Hippocampal formation (tissue), 2 donors: Measurements from ENCODE around the gene HCAR2.
"Not testable (repeated sequence)": the region's sequence is repeated elsewhere in the genome, so short reads cannot be mapped to it uniquely, and the experiment has no call there.

Experiments
- DNase-seq, 2 donors: peaks; one replicate each; lab custom pipeline; 2025; lab: John Stamatoyannopoulos, UW

The HCAR2 gene

DNA sequence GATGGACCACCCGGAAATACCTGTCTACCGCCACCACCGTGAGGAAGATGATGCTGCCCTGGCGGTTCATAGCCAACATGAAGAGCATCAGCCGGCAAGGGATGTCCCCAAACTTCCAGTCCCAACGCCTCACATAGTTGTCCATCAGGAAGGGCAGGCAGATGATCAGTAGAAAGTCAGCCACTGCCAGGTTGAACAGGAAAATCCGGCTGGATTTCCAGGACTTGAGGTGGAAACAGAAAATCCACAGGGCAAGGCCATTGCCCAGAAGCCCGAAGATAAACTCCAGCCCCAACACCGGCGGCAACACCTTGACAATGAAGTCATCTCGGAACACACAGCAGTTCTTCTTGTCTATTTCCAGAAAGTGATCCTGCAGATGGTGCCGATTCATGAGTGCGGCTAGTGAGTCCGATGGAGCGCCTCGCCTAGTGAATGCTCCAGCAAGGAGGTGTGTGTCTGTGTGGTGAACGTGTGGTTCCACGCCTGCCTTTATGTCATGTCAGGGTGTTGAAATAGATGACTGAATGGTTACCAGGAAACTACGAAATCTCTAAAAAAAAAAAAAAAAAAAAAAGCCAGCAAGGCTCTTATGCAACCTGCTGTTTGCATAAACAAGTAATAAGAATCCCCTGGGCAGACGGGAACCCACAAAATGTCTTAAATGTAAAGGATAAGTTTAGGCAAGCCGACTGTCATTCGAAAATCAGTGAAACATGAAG lies at the start of gene HCAR2:
TSS of gene HCAR2 (minus strand) at position 468 of the 722 bp plus-strand sequence. CDS start at position 394, 74 bp downstream.
- DNase-seq = not testable (repeated sequence)

DNA sequence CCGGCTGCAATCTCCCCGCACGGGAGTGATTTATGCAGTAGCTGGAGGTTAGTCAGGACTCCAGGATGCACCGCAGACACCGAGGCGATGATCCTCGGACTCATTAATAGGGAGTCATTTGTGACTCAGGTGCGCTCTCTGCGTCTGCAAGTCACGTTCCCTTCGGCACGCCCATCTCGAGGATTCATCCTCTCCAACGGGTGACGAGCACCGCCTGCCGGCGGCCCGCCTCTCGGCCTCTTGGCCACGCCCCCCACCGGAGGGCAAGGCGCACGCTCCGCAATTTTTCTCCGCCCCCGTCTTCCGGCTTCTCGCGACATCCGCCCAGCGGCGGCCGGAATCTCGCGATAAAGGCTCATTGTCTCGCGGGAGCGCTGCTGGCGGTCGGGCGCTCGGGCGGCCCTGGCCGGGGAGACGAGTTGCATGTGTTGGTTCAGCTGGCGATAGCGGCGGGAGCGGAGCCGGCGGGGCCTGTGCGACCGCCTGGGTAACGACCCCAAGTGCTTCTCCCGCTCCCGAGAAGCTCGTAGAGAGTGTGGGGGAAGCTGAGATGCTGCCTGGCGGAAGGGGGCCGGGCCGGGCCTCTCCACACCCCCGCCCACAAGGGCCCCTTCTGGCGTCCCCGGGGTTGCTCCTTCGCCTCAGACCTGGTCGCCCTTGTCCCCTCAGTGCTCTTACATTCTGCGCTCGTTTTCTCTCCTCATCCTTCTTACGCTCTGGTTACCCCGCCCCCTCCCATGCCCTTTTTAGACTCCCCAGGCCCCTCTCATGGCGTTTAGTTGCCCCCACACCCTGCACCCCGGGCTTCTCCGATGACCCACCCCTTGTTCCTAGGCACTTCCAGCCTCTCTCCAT lies 49.5 kb upstream of the HCAR2 start, which contains the start of gene DENR:
TSS of gene DENR (plus strand) at position 361 of the 855 bp plus-strand sequence. CDS start 878 bp downstream, outside the sequence.
- peak; percentile 90 to 95 for DNase-seq

DNA sequence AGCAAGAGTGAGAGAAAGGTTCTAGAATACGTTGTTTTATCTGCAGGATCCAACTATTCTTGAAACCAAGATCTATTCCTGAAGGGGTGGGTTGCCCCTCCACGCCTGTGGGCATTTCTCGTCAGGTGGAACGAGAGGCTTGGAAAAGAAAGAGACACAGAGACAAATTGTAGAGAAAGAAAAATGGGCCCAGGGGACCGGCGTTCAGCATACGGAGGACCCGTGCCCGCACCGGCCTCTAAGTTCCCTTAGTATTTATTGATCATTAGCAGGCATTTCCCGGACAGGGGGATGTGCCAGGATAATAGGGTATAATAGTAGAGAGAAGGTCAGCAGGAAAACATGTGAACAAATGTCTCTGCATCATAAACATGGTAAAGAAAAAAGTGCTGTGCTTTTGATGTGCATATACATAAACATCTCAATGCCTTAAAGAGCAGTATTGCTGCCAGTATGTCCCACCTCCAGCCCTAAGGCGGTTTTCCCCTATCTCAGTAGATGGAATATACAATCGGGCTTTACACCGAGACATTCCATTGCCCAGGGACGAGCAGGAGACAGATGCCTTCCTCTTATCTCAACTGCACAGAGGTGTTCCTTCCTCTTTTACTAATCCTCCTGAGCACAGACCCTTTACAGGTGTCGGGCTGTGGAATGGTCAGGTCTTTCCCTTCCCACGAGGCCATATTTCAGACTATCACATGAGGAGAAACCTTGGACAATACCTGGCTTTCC lies 47.8 kb upstream of the HCAR2 start:
- not testable (repeated sequence) for DNase-seq

DNA sequence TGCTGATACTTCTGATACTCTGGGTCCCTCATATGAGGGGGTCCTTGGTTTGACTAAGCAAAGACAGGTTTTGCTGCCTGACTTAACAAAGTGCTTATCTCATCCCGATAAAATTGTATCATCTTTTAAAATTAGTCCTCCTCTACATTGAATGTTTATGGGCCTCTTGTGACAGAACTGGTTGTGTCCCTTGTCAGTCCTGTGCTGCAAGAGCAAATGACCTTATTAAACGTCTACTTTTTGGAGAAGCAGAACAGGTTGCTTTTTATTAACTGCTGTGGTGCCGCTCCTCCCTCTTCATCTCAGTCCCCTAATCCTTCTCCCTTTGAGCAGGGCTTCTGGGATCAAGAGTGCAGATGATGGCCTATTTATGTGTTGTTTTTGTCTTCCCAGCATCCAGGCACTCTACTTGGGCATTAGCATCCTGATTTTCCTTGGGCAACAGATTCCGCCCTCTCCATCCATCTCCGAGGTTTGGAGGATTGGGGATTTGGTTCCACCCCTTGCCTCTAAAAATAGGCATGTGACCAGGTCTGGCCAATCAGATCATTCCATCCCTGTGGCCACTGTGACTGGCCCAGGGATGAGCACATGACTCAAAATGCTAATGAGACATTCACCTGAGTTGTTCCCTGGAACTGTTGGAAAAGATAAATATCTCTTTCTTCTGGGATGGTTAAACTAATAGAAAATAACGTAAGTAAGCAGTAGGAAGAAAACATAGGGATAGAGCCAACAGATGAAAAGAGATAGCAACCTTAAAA lies 46.6 kb upstream of the HCAR2 start:
- no peak for DNase-seq

DNA sequence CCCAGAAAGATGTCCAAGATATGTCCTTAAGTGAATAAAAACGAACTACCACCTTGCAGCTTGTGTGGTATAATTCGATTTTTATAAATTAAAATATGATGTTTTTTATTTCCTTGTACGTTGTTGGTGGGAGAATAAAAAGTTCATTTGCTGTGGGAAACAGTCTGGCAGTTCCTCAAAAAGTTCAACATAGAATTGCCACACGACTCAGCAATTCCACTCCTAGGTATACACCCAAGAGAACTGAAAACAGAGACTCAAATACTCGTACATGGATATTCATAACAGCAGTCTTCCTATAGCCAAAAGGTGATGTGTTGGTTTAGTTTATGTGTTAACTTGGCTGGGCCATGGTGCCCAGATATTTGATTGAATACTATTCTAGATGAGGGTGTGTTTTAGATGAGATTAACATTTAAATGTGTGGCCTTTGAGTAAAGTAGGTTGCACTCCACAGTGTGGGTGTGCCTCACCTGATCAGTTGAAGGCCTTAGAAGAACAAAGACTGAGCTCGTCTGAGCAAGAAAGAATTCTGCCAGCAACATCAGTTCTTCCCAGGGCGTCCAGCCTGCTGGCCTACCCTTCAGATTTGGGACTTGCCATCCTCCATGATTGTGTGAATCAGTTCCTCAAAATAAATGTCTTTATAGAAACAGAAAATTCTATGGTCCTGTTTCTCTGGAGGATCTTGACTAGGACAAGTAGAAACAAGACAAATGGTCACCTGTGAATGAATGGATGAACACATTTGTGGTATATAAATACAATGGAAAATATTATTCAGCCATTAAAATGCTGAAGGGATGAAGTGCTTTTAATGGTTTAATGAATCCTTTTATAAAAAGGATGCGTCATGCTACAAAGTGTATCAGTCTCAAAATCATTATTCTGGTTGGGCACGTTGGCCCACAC lies 44.3 kb upstream of the HCAR2 start:
- no peak for DNase-seq

DNA sequence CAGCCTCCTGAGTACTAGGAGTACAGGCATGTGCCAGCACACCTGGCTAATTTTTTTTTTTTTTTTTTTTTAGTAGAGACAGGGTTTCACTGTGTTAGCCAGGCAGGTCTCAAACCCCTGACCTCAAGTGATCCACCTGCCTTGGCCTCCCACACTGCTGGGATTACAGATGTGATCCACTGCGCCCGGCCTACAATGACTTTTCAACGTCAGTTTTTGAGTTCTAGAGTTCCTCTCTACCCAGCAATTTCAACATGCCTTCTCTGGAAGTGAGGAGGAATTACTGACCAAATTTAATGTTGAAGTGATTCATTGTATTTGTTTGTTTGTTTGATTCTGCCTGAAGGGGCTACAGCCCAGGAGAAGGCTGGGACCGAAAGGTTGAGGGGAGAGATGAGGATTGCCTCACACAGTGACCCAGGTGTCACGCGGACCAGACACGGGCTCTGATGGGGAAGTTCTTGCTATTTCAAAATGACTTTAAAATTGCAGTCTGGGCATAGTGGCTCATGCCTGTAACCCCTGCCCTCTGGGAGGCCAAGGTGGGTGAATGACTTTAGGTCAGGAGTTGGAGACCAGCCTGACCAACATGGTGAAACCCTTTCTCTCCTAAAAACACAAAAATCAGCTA lies 40.9 kb upstream of the HCAR2 start:
- no peak for DNase-seq

DNA sequence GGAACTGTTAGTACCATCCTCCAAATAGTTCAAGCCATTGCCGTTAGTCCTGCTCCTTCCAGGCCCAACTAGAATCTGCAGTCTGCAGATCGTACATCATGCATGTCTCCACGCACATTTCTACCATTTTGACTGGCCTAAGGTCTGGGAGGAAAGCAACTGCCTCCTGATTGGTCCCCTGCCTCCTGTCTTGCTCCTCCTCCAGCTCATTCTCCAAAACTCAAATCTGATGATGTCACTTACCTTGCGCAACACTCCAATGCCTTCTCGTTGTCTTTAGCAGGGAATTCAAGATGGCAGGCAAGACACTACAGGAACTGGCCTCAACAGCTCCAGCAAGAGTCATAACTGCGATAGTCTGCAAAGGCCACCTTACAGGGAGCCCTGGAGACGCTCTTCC lies 37.2 kb upstream of the HCAR2 start:
- no peak for DNase-seq

DNA sequence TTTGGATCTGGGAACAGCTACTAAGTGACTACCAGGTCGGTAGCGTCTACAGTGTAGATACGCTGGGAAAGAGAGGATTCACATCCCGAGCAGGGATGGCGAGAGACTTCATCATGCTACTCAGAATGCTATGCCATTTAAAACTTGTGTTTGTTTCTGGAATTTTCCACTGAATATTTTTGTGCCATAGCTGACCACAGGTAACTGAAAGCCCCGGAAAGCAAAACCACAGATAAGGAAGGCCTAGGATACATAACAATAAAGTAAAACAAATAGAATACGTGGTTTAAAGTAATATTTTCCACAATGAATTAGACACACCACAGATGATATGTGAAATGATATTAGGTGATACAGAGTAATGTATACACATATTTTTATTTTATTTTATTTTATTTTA lies 35.4 kb upstream of the HCAR2 start:
- no peak for DNase-seq

DNA sequence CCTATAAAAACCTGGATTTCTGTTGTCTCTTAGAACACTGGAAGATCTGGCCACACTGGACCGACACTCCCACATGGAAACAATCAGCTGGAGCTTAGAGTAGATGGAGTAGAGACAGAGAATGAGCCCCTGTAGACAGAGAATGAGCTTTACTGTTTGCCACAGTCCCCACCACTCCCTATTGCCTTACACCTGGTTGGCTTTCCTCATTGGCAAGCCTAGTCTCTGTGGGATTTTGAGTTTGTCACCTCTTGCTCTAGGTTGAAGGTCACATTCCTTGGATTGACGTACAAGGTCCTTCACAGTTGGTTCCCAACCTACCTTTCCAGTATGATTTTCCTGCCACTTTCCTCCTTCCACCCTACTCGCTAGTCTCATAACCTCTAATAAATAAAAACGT lies 29.5 kb upstream of the HCAR2 start:
- DNase-seq = no peak

DNA sequence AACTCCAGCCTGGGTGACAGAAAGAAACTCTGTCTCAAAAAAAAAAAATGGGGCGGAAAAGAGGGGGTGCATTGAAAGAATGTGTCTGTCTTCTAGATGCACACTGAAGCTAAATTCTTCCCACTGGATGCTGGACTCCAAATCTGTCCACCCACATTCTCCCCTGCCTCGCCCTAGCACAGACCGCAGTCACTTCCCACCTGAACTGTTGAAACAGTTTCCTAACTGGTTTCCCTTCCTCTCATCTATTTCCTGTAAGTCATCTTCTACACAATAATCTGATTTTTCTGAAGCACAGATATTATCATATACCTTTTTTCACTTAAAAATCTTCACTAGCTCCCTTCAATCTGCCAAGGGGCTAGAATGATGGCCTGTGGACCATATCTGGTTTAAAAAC lies 29.0 kb upstream of the HCAR2 start:
- DNase-seq = no peak

DNA sequence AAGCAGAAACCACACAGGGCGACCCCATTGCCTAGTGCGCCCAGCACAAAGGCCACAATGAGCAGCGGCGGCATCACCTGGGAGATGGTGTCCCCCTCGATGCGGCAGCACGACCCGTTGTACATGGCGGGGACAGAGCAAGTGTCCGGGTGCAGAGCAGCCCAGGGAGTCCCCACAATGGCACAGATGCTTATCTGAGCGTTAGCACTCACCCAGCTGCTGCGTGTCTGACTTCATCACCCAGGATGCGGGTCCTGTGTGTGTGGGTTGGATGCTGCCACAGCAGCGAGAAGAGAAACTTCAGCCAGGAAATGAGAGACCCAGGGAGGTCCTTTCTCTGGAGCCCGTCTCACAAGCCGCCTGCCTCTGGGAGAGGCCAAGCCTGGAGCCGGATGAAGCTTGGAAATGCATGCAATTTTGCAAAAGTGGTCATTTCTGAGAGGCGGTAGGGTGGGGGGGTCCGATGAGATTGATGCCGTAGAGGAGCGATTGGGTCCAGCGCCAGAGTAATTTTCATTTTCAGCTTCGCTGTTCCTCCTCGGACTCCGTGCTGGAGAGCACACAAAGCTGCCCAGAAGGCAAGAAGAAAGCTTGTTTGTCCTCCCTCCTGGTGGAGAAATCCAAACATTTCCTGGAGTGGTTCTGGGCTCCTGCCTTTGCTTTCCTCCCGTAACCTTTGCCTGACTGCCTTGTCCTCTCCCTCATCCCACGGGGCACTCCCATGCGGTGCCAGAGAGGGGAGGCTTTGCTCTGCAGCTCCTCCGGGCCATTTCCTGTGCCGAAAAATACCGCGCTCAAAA lies 27.3 kb upstream of the HCAR2 start, which contains the start of gene HCAR1:
TSS of gene HCAR1 (minus strand) at position 630 of the 800 bp plus-strand sequence. CDS start at position 125, 505 bp downstream.
- no peak for DNase-seq

DNA sequence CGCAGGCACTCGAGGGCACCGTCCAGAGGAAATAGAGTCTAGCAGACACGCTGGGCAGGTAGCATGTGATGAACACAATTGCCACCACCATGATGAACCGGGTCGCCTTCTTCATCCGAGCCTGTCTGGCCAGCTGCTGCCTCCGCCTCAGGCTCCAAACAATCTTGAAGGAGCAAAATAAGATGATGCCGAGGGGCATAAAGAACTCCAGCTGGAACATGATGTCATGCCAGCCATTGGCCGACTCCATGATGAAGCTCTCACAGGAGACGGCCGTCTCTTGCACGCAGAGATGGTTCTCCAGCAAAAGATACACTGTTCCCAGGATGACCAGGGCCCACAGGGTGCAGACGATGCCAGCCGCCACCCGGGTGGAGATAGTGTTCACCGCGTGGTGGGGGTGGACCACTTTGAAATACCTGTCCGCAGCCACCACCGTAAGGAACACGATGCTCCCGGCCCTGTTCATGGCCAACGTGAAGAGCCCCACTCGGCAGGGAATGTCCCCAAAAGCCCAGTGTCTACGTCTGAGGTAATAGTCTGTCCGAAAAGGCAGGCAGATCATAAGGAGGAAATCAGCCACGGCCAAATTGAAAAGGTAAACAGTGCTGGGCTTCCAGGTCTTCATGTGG lies 26.5 kb upstream of the HCAR2 start:
- DNase-seq = no peak

DNA sequence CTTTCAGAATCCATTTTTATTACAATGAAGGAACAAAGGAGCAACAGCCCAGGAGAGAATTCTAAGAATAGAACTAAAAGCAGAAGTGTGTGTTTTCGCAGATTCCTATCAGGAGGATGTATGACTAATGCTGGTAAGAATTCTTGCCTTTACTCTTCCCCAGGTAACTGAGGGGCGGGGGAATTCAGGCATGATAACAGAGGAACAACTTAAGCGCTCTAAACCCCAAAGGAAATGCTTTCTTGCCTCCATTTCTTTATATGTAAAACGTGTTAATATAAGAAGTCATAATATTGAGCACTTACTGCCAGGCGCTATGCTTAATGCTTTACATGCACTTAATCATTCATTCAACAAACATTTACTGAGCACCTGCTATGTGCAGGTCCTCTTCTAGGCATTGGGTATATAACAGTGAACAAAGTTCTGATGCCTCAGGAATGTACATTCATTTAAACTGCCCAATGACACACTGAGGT lies 23.0 kb upstream of the HCAR2 start:
- no peak for DNase-seq

DNA sequence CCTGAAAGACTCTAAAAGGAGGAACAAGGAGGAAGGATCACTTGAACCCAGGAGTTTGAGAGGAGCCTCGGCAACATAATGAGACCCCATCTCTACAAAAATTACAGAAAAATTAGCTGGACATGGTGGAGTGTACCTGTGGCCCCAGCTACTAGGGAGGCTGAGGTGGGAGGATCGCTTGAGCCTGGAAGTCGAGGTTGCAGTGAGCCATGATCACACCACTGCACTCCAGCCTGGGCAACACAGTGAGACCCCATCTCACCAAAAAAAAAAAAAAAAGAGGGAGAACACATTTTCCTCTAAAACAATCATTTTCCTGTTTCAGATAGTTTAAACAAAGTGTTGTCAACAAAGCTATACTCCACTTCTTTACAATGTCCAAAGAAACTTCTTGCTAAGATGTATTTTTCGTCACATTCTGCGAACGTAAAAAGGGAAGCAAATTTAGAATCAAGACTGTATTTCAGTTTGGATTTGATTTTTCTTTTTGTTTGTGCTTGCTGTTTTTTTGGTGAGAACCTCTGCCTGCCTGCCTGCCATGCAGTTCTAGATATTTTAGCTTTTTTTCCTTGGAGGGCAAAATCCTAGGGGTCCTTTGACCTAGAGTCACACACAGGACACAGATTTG lies 22.4 kb upstream of the HCAR2 start:
- no peak for DNase-seq

DNA sequence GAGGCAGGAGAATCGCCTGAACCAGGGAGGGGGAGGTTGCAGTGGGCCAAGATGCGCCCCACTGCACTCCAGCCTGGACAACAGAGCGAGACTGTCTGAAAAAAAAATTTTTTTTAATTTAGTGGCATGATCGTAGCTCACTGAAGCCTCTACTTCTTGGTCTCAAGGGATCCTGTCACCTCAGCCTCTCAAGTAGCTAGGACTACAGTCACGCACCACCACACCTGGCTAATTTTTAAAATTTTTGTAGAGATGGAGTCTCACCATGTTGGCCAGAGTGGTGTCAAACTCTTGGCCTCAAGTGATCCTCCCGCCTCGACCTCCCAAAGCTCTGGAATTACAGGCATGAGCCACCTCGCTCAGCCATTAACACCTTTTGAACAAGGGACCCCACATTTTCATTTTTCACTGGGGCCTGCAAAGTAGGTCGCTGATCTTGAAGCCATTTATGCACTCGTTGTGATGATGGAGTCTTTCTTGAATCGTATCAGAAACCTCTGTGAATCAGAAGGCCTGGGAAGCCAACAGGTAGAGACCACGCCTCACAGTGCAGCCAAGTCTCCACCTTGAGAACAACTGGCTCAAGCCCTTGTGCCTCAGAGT lies 21.6 kb upstream of the HCAR2 start:
- DNase-seq = no peak

DNA sequence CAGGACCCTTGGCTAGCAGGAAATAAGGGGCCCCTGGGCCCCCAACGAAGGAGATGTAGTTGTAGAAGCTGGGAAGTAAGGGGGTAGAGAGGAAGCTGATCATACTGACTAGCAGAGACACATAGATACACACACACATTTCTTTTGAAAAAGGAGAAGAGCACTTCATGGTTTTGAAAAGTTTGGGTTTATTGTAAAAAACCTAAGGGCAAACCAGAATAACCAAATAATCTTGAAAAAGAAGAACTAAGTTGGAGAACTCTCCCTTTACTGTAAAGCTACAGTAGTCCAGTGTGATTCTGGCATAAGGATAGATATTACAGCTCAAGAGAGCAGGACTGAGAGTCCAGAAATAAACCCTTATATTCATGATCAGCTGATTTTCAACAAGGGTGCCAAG lies 19.2 kb upstream of the HCAR2 start:
- DNase-seq = no peak

DNA sequence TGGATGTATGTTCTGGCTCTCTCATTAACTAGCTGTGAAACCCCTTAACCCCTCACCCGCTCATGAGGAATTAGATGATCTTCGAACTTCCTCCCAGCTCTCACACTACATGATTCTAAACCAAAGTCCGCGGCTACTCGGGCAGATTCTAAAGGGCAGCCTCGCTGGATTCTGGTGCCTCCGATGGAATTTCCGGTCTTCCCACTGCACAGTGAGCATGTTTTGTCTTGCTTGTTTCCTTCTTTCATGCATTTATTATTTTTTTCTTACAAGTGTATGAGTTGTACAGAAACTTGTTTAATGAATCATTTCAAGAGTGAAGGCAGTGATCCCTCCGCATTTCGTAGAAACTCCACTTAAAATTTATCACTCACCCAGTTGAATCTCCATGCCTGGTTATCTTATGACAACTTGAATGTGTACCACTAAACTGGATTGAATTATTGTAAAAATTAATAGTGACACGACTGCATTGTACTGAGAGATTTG lies 17.9 kb upstream of the HCAR2 start:
- no peak for DNase-seq
